Tibial nerve (tissue), 4 donors: ENCODE data around the gene PTGDS.

Source experiments
- EP300 ChIP-seq, 2 donors: sonication (generic); formaldehyde crosslinking; IDR thresholded peaks; one replicate each; pipeline ENCODE4 v1.6.1; 2017; ENCODE audit warnings: antibody characterized with exemption in 2 of 2, mild to moderate bottlenecking in 1 of 2
- POLR2A ChIP-seq, 2 donors: fragments of 450-650 bp; IDR thresholded peaks; one replicate each; pipeline ENCODE4 v1.6.1; 2017; ENCODE audit warnings: antibody characterized with exemption in 2 of 2, mild to moderate bottlenecking in 2 of 2, moderate library complexity in 2 of 2
- TF ChIP-seq, protein P1 (sequence below), 5 experiments: fragments of 200-600 bp in 3 of 5; fragments of 450-650 bp in 2 of 5; sonication (generic) in 3 of 5; IDR thresholded peaks; one replicate each; pipeline ENCODE4 v1.5.1; 2016 to 2019; ENCODE audit warnings: antibody characterized with exemption in 5 of 5, mild to moderate bottlenecking in 3 of 5, moderate library complexity in 2 of 5

DNA sequence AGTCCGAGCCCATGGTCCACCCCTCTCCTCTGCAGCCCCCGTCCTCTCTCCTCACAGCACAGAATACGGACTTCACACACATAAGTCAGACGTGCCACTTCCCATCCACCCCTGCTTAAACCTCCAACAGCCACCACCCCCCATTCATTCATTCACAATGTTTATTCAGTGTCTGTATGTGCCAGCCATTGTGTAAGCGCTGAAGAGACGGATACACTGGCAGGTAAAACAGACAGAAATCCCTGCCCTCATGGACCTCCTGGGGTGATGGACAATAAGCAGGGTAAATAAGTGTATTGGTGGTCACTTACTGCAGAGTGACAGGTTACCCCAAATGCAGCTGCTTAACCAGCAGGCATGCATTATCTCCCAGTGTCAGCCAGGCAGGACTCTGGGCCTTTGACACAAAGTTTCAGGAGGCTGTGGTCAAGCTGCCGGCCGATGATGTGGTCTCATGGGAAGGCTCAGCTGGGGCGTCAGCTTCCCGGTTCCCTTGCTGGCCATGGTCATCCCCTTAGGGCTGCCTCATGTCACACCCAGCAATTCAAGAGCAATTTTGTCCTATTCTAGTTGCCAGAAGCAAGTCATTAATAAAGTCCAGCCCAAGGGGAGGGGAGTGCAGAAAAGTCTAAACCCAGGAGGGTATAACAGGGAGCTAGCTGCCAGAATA, 13.1 kb downstream of the PTGDS start:
- TF ChIP-seq, protein P1, sequence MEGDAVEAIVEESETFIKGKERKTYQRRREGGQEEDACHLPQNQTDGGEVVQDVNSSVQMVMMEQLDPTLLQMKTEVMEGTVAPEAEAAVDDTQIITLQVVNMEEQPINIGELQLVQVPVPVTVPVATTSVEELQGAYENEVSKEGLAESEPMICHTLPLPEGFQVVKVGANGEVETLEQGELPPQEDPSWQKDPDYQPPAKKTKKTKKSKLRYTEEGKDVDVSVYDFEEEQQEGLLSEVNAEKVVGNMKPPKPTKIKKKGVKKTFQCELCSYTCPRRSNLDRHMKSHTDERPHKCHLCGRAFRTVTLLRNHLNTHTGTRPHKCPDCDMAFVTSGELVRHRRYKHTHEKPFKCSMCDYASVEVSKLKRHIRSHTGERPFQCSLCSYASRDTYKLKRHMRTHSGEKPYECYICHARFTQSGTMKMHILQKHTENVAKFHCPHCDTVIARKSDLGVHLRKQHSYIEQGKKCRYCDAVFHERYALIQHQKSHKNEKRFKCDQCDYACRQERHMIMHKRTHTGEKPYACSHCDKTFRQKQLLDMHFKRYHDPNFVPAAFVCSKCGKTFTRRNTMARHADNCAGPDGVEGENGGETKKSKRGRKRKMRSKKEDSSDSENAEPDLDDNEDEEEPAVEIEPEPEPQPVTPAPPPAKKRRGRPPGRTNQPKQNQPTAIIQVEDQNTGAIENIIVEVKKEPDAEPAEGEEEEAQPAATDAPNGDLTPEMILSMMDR (IDR thresholded peaks at IDR 0.05), result no peak
- TF ChIP-seq EP300 (IDR thresholded peaks at IDR 0.05) (no peak), POLR2A (IDR thresholded peaks at IDR 0.05) (no peak)
